Natural killer cell (primary cell): ENCODE results near the gene CAPRIN2. TPM values are rescaled to one million over a fixed set of nuclear protein-coding genes. Genes with fewer than 3 reads are reported as not detected.
A peak's percentile ranks its signal among the peaks of the same experiment; 100 is the strongest.

ENCODE experiments used
- ATAC-seq, 3 donors: fragments of 150-1000 bp in 2 of 3; fragments of 200-7000 bp in 1 of 3; cut with Tn5 transposase; 1 replicate in 1 of 3; 2 replicates in 2 of 3; pipeline ENCODE4 v1.10.0; 2021; ENCODE audit warnings: mild to moderate bottlenecking in 2 of 3, moderate library complexity in 2 of 3
- DNase-seq, 2 donors: peaks; one replicate each; pipeline versions ENCODE4 v3.0.0 to v3.0.0-alpha.2; 2013 to 2021; ENCODE audit warnings: mixed read lengths in 1 of 2
- H3K27ac ChIP-seq: one replicate; pipeline ENCODE4 v1.5.1; 2013; ENCODE audit warnings: mild to moderate bottlenecking, low read length
- H3K27me3 ChIP-seq: one replicate; pipeline ENCODE4 v1.6.1; 2013; ENCODE audit warnings: low read length; ENCODE audit not compliant: control insufficient read depth, insufficient read depth
- H3K36me3 ChIP-seq: one replicate; pipeline ENCODE4 v1.6.1; 2013; ENCODE audit warnings: low read length; ENCODE audit not compliant: control insufficient read depth, insufficient read depth
- H3K4me1 ChIP-seq: one replicate; pipeline ENCODE4 v1.6.1; 2013; ENCODE audit warnings: low read length; ENCODE audit not compliant: control insufficient read depth, insufficient read depth
- H3K4me3 ChIP-seq: one replicate; pipeline ENCODE4 v1.5.1; 2013; ENCODE audit warnings: low read length
- H3K9me3 ChIP-seq: one replicate; pipeline ENCODE4 v1.6.1; 2013; ENCODE audit warnings: low read length; ENCODE audit not compliant: control insufficient read depth, insufficient read depth
- H3K27ac Mint-ChIP-seq, 2 donors: one replicate each; pipeline ENCODE4 v1.8.0; 2022; ENCODE audit warnings: mild to moderate bottlenecking in 2 of 2, mixed read lengths in 2 of 2, moderate library complexity in 1 of 2
- H3K27me3 Mint-ChIP-seq, 2 donors: one replicate each; pipeline ENCODE4 v1.8.0; 2022; ENCODE audit warnings: low read depth in 2 of 2, mixed read lengths in 2 of 2
- H3K36me3 Mint-ChIP-seq: one replicate; pipeline ENCODE4 v1.8.0; 2022; ENCODE audit warnings: mixed read lengths
- H3K4me1 Mint-ChIP-seq, 2 donors: one replicate each; pipeline ENCODE4 v1.8.0; 2022; ENCODE audit warnings: mixed read lengths in 2 of 2
- H3K4me3 Mint-ChIP-seq: one replicate; pipeline ENCODE4 v1.8.0; 2022; ENCODE audit warnings: mild to moderate bottlenecking, moderate library complexity, mixed read lengths
- H3K9me3 Mint-ChIP-seq, 2 donors: one replicate each; pipeline ENCODE4 v1.8.0; 2022; ENCODE audit warnings: mixed read lengths in 2 of 2
- CTCF ChIP-seq: fragments of 200-600 bp; IDR thresholded peaks from one replicate; pipeline ENCODE4 v1.8.0; 2022; ENCODE audit warnings: antibody characterized with exemption
- WGBS: methylation state at CpG from one replicate; pipeline ENCODE4 v1.1.7; 2013; ENCODE audit warnings: missing lambda C conversion rate; ENCODE audit not compliant: insufficient coverage; 5-methylcytosine and 5-hydroxymethylcytosine counted together
- intact Hi-C: fragments of 100-400 bp; cut with micrococcal nuclease; formaldehyde crosslinking; loops from one replicate; pipeline ENCODE4 v1.14.2; 2022
- total RNA-seq, 4 donors: library from RNA; stranded (reverse); fragments of 120-200 nt in 1 of 4; gene quantifications; one replicate each; pipeline versions ENCODE4 v1.2.3 to v1.2.4, GENCODE V29; 2013 to 2022

CAPRIN2 gene
- total RNA-seq, 3 donors from 2014 or later (not counting 1 experiment from before 2014, with no cell fraction given), result 38.1 to 53.2 (median 38.7) TPM

GRCh38 chr12:30757316-30757715 lies 2.6 kb upstream of the CAPRIN2 start:
- Mint-ChIP-seq H3K4me3 (no peak overlapping the region), H3K27ac (peak overlapping the region in 1 of 2 donors; percentile 82), H3K9me3 (no peaks in the 10 kb centered on the region), H3K27me3 (no peaks in the 10 kb centered on the region), H3K36me3 (no peaks in the 10 kb centered on the region), H3K4me1 (peaks cover 17 to 29% of the 10 kb centered on the region in 2 donors)
- Histone ChIP-seq H3K4me3 (no peak overlapping the region), H3K36me3 (no peaks in the 10 kb centered on the region), H3K9me3 (no peaks in the 10 kb centered on the region), H3K27ac (no peak overlapping the region), H3K27me3 (no peaks in the 10 kb centered on the region), H3K4me1 (peaks cover 16% of the 10 kb centered on the region)
- ATAC-seq (no peak), DNase-seq (no peak)
- intact Hi-C loops, result loop anchor here (10.0 kb wide), 1 partner anchor 967 kb away; the partner anchor contains the start of gene AMN1
- WGBS, result 85% methylated on average over 4 of the region's 4 CpGs
- no peak for TF ChIP-seq CTCF

GRCh38 chr12:30756074-30756473 lies 1.3 kb upstream of the CAPRIN2 start:
- no peak for TF ChIP-seq CTCF
- H3K4me1 Mint-ChIP-seq, result peaks cover 17 to 31% of the 10 kb centered on the region in 2 donors
- H3K4me1 ChIP-seq, result peaks cover 16% of the 10 kb centered on the region
- peak overlapping the region; percentile 58 to 82 for H3K27ac Mint-ChIP-seq
- no peaks in the 10 kb centered on the region for H3K9me3 ChIP-seq
- no peaks in the 10 kb centered on the region for H3K9me3 Mint-ChIP-seq
- WGBS, result 98% methylated on average over 10 of the region's 10 CpGs
- intact Hi-C loops, result loop anchor here (10.0 kb wide), 1 partner anchor 969 kb away; the partner anchor contains the start of gene AMN1
- H3K27me3 ChIP-seq, result no peaks in the 10 kb centered on the region
- no peaks in the 10 kb centered on the region for H3K27me3 Mint-ChIP-seq
- peak overlapping the region; percentile 94 for H3K4me3 Mint-ChIP-seq
- H3K36me3 ChIP-seq, result no peaks in the 10 kb centered on the region
- no peak overlapping the region for H3K27ac ChIP-seq
- H3K4me3 ChIP-seq, result no peak overlapping the region
- no peaks in the 10 kb centered on the region for H3K36me3 Mint-ChIP-seq
- no peak for DNase-seq
- ATAC-seq, result no peak

- Mint-ChIP-seq H3K9me3 (no peaks in the 10 kb centered on the region), H3K36me3 (no peaks in the 10 kb centered on the region), H3K27ac (peak overlapping the region; percentile 82 to 87), H3K4me3 (peak overlapping the region; percentile 94), H3K27me3 (no peaks in the 10 kb centered on the region), H3K4me1 (peaks cover 18 to 38% of the 10 kb centered on the region in 2 donors)
- Histone ChIP-seq H3K4me3 (peak overlapping the region; percentile 59), H3K9me3 (no peaks in the 10 kb centered on the region), H3K36me3 (no peaks in the 10 kb centered on the region), H3K27me3 (no peaks in the 10 kb centered on the region), H3K4me1 (peaks cover 16% of the 10 kb centered on the region), H3K27ac (peak overlapping the region; percentile 74)
- ATAC-seq, result no peak
- no peak for TF ChIP-seq CTCF
- WGBS, result 19% methylated on average over 7 of the region's 7 CpGs
- no peak for DNase-seq
- intact Hi-C loops, result loop anchor here (1.0 to 10.0 kb wide), 3 partner anchors 40 to 1375 kb away; partner anchors contain the start of genes AMN1 and ERGIC2
Observed at GRCh38 chr12:30755395-30755762, 628 bp upstream of the CAPRIN2 start.

- H3K4me1 ChIP-seq, result peaks cover 16% of the 10 kb centered on the region
- peak overlapping the region; percentile 12 for H3K27ac ChIP-seq
- ATAC-seq, result peak in 2 of 3 donors; percentile 25 to 40
- H3K27me3 ChIP-seq, result no peaks in the 10 kb centered on the region
- Mint-ChIP-seq H3K9me3 (no peaks in the 10 kb centered on the region), H3K27ac (peak overlapping the region; percentile 82 to 87), H3K27me3 (no peaks in the 10 kb centered on the region), H3K4me1 (peaks cover 26 to 48% of the 10 kb centered on the region in 2 donors), H3K4me3 (peak overlapping the region; percentile 94), H3K36me3 (no peaks in the 10 kb centered on the region)
- under 1% methylated on average over 40 of the region's 40 CpGs for WGBS
- no peaks in the 10 kb centered on the region for H3K36me3 ChIP-seq
- TF ChIP-seq CTCF, result no peak
- H3K4me3 ChIP-seq, result peak overlapping the region; percentile 54
- DNase-seq, result no peak
- no peaks in the 10 kb centered on the region for H3K9me3 ChIP-seq
- intact Hi-C loops, result loop anchor here (1.0 to 10.0 kb wide), 3 partner anchors 59 to 1374 kb away; partner anchors contain the start of genes AMN1, ERGIC2 and IPO8
Observed at GRCh38 chr12:30754383-30754749, 385 bp downstream of the CAPRIN2 start.
